Subcutaneous abdominal adipose tissue (tissue), 5 donors: Measurements from ENCODE around the gene TMEM101.

Experiments
- H3K27ac ChIP-seq: one replicate; pipeline ENCODE4 v1.7.0; 2013; ENCODE audit warnings: low read depth, mild to moderate bottlenecking, inconsistent platforms, low read length, moderate library complexity
- H3K27me3 ChIP-seq, 5 donors: one replicate each; pipeline ENCODE4 v1.7.0; 2013; ENCODE audit warnings: low read length in 5 of 5, inconsistent platforms in 1 of 5; ENCODE audit not compliant: control insufficient read depth in 5 of 5, insufficient read depth in 4 of 5
- H3K36me3 ChIP-seq, 5 donors: one replicate each; pipeline ENCODE4 v1.7.0; 2013; ENCODE audit warnings: low read length in 5 of 5; ENCODE audit not compliant: control insufficient read depth in 5 of 5, insufficient read depth in 5 of 5
- H3K4me1 ChIP-seq, 5 donors: one replicate each; pipeline ENCODE4 v1.7.0; 2013; ENCODE audit warnings: low read length in 5 of 5, mild to moderate bottlenecking in 3 of 5, moderate library complexity in 1 of 5; ENCODE audit not compliant: control insufficient read depth in 5 of 5, insufficient read depth in 5 of 5
- H3K4me3 ChIP-seq, 5 donors: one replicate each; pipeline ENCODE4 v1.7.0; 2013; ENCODE audit warnings: low read length in 5 of 5, low read depth in 1 of 5
- H3K9ac ChIP-seq, 5 donors: one replicate each; pipeline ENCODE4 v1.7.0; 2013; ENCODE audit warnings: low read length in 5 of 5, mild to moderate bottlenecking in 4 of 5, moderate library complexity in 3 of 5
- H3K9me3 ChIP-seq, 5 donors: one replicate each; pipeline ENCODE4 v1.7.0; 2013; ENCODE audit warnings: low read length in 5 of 5; ENCODE audit not compliant: control insufficient read depth in 5 of 5
- donor health status: healthy.
- donor health status: healthy.
- donor health status: healthy.
- donor health status: healthy.
- donor health status: healthy.

The TMEM101 gene

GRCh38 chr17:43988301-43988700, 26.5 kb downstream of the TMEM101 start:
- no peak overlapping the region for H3K4me3 ChIP-seq
- no peak overlapping the region for H3K9ac ChIP-seq
- H3K27ac ChIP-seq, result no peak overlapping the region

GRCh38 chr17:43987131-43988021, 27.4 kb downstream of the TMEM101 start:
- Histone ChIP-seq H3K36me3 (no peaks in the 10 kb centered on the region), H3K4me3 (no peak overlapping the region), H3K9ac (no peak overlapping the region), H3K27ac (no peak overlapping the region), H3K4me1 (peaks cover 0 to 13% (median 12%) of the 10 kb centered on the region in 5 donors), H3K9me3 (no peaks in the 10 kb centered on the region), H3K27me3 (peaks cover 16 to 44% (median 35%) of the 10 kb centered on the region in 5 donors)

More at GRCh38 chr17:43988301-43988700, 26.5 kb downstream of the TMEM101 start:
- H3K4me1 ChIP-seq, result peaks cover 0 to 12% (median 11%) of the 10 kb centered on the region in 5 donors
- peaks cover 10 to 36% (median 28%) of the 10 kb centered on the region in 5 donors for H3K27me3 ChIP-seq
- H3K36me3 ChIP-seq, result no peaks in the 10 kb centered on the region
- no peaks in the 10 kb centered on the region for H3K9me3 ChIP-seq

GRCh38 chr17:43986225-43986981, 28.4 kb downstream of the TMEM101 start:
- H3K4me3 ChIP-seq, result no peak overlapping the region
- no peaks in the 10 kb centered on the region for H3K36me3 ChIP-seq
- no peaks in the 10 kb centered on the region for H3K9me3 ChIP-seq
- H3K4me1 ChIP-seq, result peaks cover 0 to 13% (median 12%) of the 10 kb centered on the region in 5 donors
- H3K27me3 ChIP-seq, result peaks cover 18 to 49% (median 36%) of the 10 kb centered on the region in 5 donors
- H3K27ac ChIP-seq, result no peak overlapping the region
- H3K9ac ChIP-seq, result no peak overlapping the region

- H3K4me1 ChIP-seq, result peaks cover 0 to 13% (median 12%) of the 10 kb centered on the region in 5 donors
- H3K27me3 ChIP-seq, result peaks cover 18 to 49% (median 40%) of the 10 kb centered on the region in 5 donors
- H3K27ac ChIP-seq, result no peak overlapping the region
- H3K36me3 ChIP-seq, result no peaks in the 10 kb centered on the region
- H3K9ac ChIP-seq, result no peak overlapping the region
- no peaks in the 10 kb centered on the region for H3K9me3 ChIP-seq
- H3K4me3 ChIP-seq, result peak overlapping the region; percentile 39 to 62 (median 56)
These were observed 30.2 kb downstream of the TMEM101 start for GRCh38 chr17:43984521-43984920.

GRCh38 chr17:43983515-43984411, 31.0 kb downstream of the TMEM101 start:
- peaks cover 18 to 49% (median 41%) of the 10 kb centered on the region in 5 donors for H3K27me3 ChIP-seq
- no peaks in the 10 kb centered on the region for H3K9me3 ChIP-seq
- peak overlapping the region in 1 of 5 donors; percentile 59 for H3K9ac ChIP-seq
- peak overlapping the region; percentile 39 to 62 (median 56) for H3K4me3 ChIP-seq
- no peaks in the 10 kb centered on the region for H3K36me3 ChIP-seq
- H3K27ac ChIP-seq, result no peak overlapping the region
- H3K4me1 ChIP-seq, result peaks cover 0 to 13% (median 12%) of the 10 kb centered on the region in 5 donors

GRCh38 chr17:43983196-43983514, 31.6 kb downstream of the TMEM101 start:
- Histone ChIP-seq H3K27ac (no peak overlapping the region), H3K4me3 (peak overlapping the region in 3 of 5 donors; percentile 56 to 62 (median 57)), H3K27me3 (peaks cover 18 to 49% (median 45%) of the 10 kb centered on the region in 5 donors), H3K36me3 (no peaks in the 10 kb centered on the region), H3K9me3 (no peaks in the 10 kb centered on the region), H3K4me1 (peaks cover 0 to 13% (median 12%) of the 10 kb centered on the region in 5 donors), H3K9ac (no peak overlapping the region)

- peaks cover 0 to 13% (median 12%) of the 10 kb centered on the region in 5 donors for H3K4me1 ChIP-seq
- no peak overlapping the region for H3K27ac ChIP-seq
- no peak overlapping the region for H3K4me3 ChIP-seq
- no peak overlapping the region for H3K9ac ChIP-seq
- H3K9me3 ChIP-seq, result no peaks in the 10 kb centered on the region
- H3K27me3 ChIP-seq, result peaks cover 23 to 40% (median 38%) of the 10 kb centered on the region in 5 donors
- no peaks in the 10 kb centered on the region for H3K36me3 ChIP-seq
These were observed 32.6 kb downstream of the TMEM101 start for GRCh38 chr17:43982171-43982570.

- Histone ChIP-seq H3K27ac (no peak overlapping the region), H3K9me3 (no peaks in the 10 kb centered on the region), H3K4me3 (no peak overlapping the region), H3K36me3 (no peaks in the 10 kb centered on the region), H3K4me1 (peaks cover 0 to 13% (median 12%) of the 10 kb centered on the region in 5 donors), H3K9ac (no peak overlapping the region), H3K27me3 (peaks cover 23 to 35% (median 26%) of the 10 kb centered on the region in 5 donors)
These were observed 35.1 kb downstream of the TMEM101 start for GRCh38 chr17:43979671-43980070.

- Histone ChIP-seq H3K4me3 (no peak overlapping the region), H3K27ac (no peak overlapping the region), H3K27me3 (peaks cover 18 to 31% (median 20%) of the 10 kb centered on the region in 5 donors), H3K9me3 (no peaks in the 10 kb centered on the region), H3K4me1 (peaks cover 0 to 9% (median 8%) of the 10 kb centered on the region in 5 donors), H3K36me3 (no peaks in the 10 kb centered on the region), H3K9ac (no peak overlapping the region)
These were observed 35.8 kb downstream of the TMEM101 start for GRCh38 chr17:43979011-43979410.
